Measurements from ENCODE around the gene FKBP8.

- TF ChIP-seq CEBPB (IDR thresholded peaks at IDR 0.05) (no peak), EP300 (IDR thresholded peaks at IDR 0.05; ENCODE audit: borderline replicate concordance) (no peak), YY1 (IDR thresholded peaks at IDR 0.05; ENCODE audit: low read depth) (no peak), TAF1 (IDR thresholded peaks at IDR 0.05; ENCODE audit: low read depth) (no peak), MAX (IDR thresholded peaks at IDR 0.05) (no peak), FOXM1 (IDR thresholded peaks at IDR 0.05; ENCODE audit: borderline replicate concordance, low read depth) (no peak), ZBTB7A (IDR thresholded peaks at IDR 0.05; ENCODE audit: low read depth) (no peak), CREB1 (IDR thresholded peaks at IDR 0.05; ENCODE audit: low read depth) (no peak), TEAD4 (IDR thresholded peaks at IDR 0.05) (no peak)
Measured at GRCh38 chr19:18493440-18494266, 49.7 kb downstream of the FKBP8 start.

Data from Ishikawa (cell line).